Measurements from ENCODE around the gene IRS2. TPM values are rescaled to one million over a fixed set of nuclear protein-coding genes. Genes with fewer than 3 reads are reported as not detected.
"Not testable (repeated sequence)": the region's sequence is repeated elsewhere in the genome, so short reads cannot be mapped to it uniquely, and the experiment has no call there.

IRS2 gene
- total and polyA plus RNA-seq, 2 of the 8 experiments (the other 6 are each of a cell fraction or from before 2014, with no cell fraction given), result 2.6 to 17.0 TPM

DNA sequence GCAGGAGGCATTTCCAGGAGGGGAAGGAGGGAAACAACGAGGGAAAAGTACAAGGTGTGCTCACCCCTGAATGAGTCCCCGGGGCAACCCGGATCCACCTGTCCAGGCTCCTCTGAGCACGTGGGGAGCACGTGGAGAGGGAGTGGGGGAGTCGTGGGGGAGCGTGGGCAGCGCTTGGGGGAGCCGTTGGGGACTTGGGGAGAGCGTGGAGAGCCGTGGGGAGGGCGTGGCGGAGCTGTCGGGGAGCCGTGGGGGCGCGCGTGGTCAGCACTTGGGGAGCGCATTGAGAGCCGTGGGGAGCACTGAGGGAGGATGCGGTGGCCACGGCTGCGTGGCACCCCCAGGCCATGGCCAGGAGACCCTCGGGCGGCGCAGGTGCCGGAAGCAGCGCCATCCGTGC lies 52.8 kb downstream of the IRS2 start (continued):
- TF ChIP-seq CHD1 (IDR thresholded peaks at IDR 0.05; ENCODE audit: low read depth, low read length) (no peak), KDM4A (IDR thresholded peaks at IDR 0.05; ENCODE audit: low read depth, low read length, severe bottlenecking) (no peak)
- TF ChIP-seq, protein P1, sequence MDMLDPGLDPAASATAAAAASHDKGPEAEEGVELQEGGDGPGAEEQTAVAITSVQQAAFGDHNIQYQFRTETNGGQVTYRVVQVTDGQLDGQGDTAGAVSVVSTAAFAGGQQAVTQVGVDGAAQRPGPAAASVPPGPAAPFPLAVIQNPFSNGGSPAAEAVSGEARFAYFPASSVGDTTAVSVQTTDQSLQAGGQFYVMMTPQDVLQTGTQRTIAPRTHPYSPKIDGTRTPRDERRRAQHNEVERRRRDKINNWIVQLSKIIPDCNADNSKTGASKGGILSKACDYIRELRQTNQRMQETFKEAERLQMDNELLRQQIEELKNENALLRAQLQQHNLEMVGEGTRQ (IDR thresholded peaks at IDR 0.05; ENCODE audit: low read length), result no peak

DNA sequence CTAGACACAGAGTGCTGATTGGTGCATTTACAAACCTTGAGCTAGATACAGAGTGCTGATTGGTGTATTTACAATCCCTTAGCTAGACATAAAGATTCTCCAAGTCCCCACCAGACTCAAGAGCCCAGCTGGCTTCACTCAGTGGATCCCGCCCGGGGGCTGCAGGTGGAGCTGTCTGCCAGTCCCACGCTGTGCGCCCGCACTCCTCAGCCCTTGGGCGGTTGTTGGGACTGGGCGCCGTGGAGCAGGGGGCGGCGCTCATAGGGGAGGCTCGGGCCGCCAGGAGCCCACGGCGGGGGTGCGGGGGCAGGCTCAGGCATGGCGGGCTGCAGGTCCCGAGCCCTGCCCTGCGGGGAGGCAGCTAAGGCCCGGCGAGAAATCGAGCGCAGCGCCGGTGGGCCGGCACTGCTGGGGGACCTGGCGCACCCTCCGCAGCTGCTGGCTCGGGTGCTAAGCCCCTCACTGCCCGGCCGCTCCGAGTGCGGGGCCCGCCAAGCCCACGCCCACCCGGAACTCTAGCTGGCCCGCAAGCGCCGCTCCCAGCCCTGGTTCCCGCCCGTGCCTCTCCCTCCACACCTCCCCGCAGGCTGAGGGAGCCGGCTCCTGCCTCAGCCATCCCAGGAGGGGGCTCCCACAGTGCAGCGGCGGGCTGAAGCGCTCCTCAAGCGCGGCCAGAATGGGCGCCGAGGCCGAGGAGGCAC lies 53.8 kb downstream of the IRS2 start:
- 86% methylated on average over 23 of the region's 50 CpGs; no CpG with 5 or more reads in 1 of the 2 experiments for WGBS, 2 experiments (ENCODE audit: extremely low coverage in 1 of 2, insufficient coverage in 1 of 2, insufficient read length in 1 of 2, insufficient replicate concordance in 2 of 2, low coverage in 1 of 2, low lambda C conversion rate in 2 of 2, missing lambda C conversion rate in 1 of 2)
- H3K36me3 ChIP-seq (ENCODE audit: control insufficient read depth in 2 of 4, insufficient read depth in 4 of 4, low read length in 3 of 4); H2BK12ac ChIP-seq (ENCODE audit: low read depth, low read length); H3K4me2 ChIP-seq (ENCODE audit: insufficient read depth in 1 of 2, low read depth in 2 of 2, low read length in 2 of 2); H2AFZ ChIP-seq (ENCODE audit: low read length); H3K27me3 ChIP-seq (replicated peaks in 1 of 4; ENCODE audit: control insufficient read depth in 3 of 4, extremely low read depth in 1 of 4, insufficient read depth in 3 of 4, low read length in 3 of 4); H3K14ac ChIP-seq (ENCODE audit: insufficient read length); H2AK5ac ChIP-seq (ENCODE audit: low read depth, low read length); H3K9ac ChIP-seq (replicated peaks in 1 of 4; ENCODE audit: extremely low read depth in 1 of 4, low read depth in 3 of 4, low read length in 3 of 4); H3K56ac ChIP-seq (replicated peaks; ENCODE audit: insufficient read length, low read depth, low read length); H4K20me1 ChIP-seq (replicated peaks in 1 of 2; ENCODE audit: control insufficient read depth in 1 of 2, insufficient read depth in 2 of 2, low read length in 2 of 2); H3K18ac ChIP-seq (ENCODE audit: extremely low read depth, low read length); POLR2A ChIA-PET (ENCODE audit: partially characterized antibody); H3K27ac ChIP-seq (ENCODE audit: low read depth, low read length); H4K5ac ChIP-seq (ENCODE audit: insufficient read length, low read depth, low read length); H4K91ac ChIP-seq (replicated peaks; ENCODE audit: insufficient read length, low read length); DNase-seq (ENCODE audit: low read depth in 1 of 2, low spot score in 2 of 2); H3K23ac ChIP-seq (ENCODE audit: insufficient read length); H3K9me3 ChIP-seq (ENCODE audit: insufficient read depth in 2 of 2, low read depth in 1 of 2, low read length in 1 of 2); H3K79me2 ChIP-seq (ENCODE audit: control insufficient read depth in 1 of 2, insufficient read depth in 2 of 2, low read length in 2 of 2); H3K4ac ChIP-seq (replicated peaks; ENCODE audit: insufficient read length, low read depth, low read length); H3K4me3 ChIP-seq (ENCODE audit: extremely low read depth in 1 of 4, insufficient read depth in 2 of 4, low read depth in 3 of 4, low read length in 4 of 4); H4K8ac ChIP-seq (ENCODE audit: extremely low read depth, insufficient read depth, low read length); H2BK15ac ChIP-seq (ENCODE audit: low read length); H3K79me1 ChIP-seq (ENCODE audit: low read depth, low read length); H2BK5ac ChIP-seq (ENCODE audit: low read depth, low read length); H2BK20ac ChIP-seq (ENCODE audit: low read length); H3K23me2 ChIP-seq (ENCODE audit: low read depth, low read length); H2BK120ac ChIP-seq (replicated peaks; ENCODE audit: low read depth, low read length); FAIRE-seq; H3K4me1 ChIP-seq (replicated peaks in 1 of 4; ENCODE audit: control insufficient read depth in 3 of 4, insufficient read depth in 4 of 4, low read length in 3 of 4): not testable (repeated sequence)
- CTCF ChIA-PET (ENCODE audit: partially characterized antibody), result interaction anchor here (0.6 to 2.3 kb wide), 6 partner anchors 10 to 250 kb away, joined by 3 to 14 read pairs (median 4); no protein-coding TSS in a partner anchor

All from H1 (cell line).